GM18861 (cell line): ENCODE data around the gene TMPRSS7.
"Not testable (repeated sequence)": the region's sequence is repeated elsewhere in the genome, so short reads cannot be mapped to it uniquely, and the experiment has no call there.

ENCODE experiments used
- ATAC-seq: cut with Tn5 transposase; IDR thresholded peaks from one replicate; pipeline ENCODE4 v1.9.1; 2021; ENCODE audit not compliant: unreplicated experiment

TMPRSS7 gene

GRCh38 chr3:112011376-112011940, 23.1 kb upstream of the TMPRSS7 start:
- ATAC-seq = no peak

GRCh38 chr3:112012205-112012992, 22.1 kb upstream of the TMPRSS7 start:
- no peak for ATAC-seq

- ATAC-seq = peak; percentile 89
Observed at GRCh38 chr3:112013058-112013783, 21.3 kb upstream of the TMPRSS7 start.

GRCh38 chr3:112013784-112014143, 20.8 kb upstream of the TMPRSS7 start:
- ATAC-seq = peak; percentile 15

DNA sequence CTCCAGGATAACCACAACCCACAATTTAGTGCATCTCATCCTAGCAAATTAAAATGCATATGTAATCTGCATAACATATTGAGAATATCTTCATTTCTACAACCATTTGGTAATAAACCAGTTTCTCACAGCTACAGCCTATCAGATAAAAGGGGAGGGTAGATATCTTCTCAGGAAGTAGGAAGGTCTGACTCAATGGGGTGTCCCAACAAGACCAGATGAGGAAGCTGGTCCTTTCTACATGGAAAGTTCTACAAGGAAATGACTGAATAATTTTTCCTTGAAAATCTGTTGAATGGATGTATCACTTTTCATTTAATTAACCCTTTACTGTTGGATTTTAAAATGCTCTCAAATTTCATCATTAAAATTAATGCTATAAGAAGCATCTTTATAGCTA, 17.4 kb upstream of the TMPRSS7 start:
- ATAC-seq = no peak

DNA sequence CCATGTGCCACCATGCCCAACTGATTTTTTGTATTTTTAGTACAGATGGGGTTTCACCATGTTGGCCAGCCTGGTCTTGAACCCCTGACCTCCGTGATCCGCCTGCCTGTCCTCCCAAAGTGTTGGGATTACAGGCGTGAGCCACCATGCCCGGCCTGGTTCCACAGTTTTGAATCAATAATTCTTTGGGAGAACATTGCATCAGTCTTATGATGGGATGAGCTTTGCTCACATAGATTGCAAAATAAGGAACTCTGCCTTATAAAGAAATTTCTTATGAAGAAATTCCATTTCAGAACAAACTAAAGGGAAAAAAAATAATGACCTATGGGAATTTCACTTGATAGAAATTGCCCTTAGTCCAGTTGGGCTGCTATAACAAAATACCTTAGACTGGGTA, 15.8 kb upstream of the TMPRSS7 start:
- ATAC-seq = no peak

- no peak for ATAC-seq
Observed at GRCh38 chr3:112019716-112020115, 14.8 kb upstream of the TMPRSS7 start.

DNA sequence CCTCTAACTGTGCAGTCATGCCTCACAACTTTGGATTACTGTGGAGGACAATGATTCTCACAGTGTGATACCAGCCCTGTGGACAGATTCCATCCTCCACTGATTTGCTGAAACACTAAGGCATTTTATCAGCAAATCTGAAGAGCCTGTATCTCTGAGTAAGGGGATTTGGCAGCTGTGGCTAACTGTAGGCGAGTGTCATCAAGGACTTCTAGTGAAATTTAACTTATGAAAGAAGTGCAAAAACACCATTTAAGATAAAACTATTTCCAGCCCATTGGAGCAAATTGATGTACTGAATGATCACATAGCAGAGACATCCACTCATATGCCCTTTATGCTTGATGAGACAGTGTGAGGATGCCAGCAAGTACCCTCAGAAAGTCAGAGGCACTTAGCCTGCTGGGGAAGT, 13.9 kb upstream of the TMPRSS7 start:
- ATAC-seq = no peak

GRCh38 chr3:112027142-112027541, 7.4 kb upstream of the TMPRSS7 start:
- ATAC-seq = no peak

- no peak for ATAC-seq
Observed at GRCh38 chr3:112027826-112028225, 6.7 kb upstream of the TMPRSS7 start.

DNA sequence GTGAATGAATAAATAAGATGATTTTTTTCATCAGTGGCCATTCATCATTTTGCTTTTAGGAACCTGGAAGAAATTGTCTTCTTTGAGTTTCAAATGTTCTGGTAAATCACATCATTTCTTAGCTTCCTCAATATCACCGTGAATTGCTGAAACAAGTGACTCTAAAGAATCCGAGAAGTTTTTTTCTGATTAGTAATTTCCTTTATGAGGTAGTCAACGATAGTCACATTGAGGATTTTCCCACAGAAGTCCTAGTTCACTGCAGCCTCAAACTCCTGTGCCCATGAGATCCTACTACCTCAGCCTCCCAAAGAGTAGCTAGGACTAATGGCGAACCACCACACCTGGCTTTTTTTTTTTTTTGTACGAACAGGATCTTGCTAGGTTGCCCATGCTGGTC, 3.6 kb upstream of the TMPRSS7 start:
- ATAC-seq = no peak

DNA sequence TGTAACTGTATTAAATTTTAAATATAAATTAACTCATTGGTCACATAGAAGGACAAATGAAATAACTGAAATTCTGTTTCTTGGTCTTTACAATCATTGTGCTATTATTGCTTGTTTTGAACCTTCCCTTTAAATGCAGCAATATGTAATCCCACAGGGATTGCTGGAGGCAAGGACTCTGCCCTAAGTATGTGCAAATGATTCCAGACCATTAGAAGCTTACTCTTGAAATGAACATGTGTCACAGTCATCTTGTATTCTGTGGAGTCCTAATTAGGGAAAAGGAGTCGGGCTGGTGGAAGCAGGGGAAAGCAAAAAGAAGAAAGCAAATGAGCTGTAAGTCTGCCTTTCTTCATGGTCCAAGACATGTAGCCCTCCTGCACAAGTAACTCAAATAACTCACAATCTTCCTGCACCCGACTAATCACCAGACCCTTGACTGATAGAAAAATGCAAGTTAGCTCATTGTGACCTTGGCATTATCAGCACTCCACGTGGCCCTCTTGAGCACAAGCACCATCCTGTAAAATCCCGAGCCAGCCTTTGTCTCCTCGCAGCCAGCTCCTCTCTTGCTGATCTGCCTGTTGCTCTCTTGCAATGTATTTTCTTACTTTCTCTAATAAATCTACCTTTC, 2.3 kb upstream of the TMPRSS7 start:
- no peak for ATAC-seq

- no peak for ATAC-seq
Observed at GRCh38 chr3:112035241-112035640, 705 bp downstream of the TMPRSS7 start.

DNA sequence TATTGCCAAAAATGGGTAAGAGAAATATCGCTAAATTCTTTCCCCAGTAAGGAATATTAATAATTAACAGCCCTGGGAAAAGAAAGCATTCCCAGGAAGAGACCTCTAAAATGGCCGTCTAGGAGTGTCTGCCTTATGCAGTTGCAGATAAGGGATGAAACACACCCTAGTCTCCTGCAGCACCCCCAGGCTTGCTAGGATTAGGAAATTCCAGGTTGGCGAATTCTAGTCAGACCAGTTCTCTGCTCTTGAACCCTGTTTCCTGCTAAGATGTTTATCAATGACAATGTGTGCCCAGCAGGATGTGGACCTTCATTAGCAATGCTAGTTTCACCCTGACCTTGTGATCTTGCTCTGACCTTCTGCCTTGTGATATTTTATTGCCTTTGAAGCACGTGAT, 2.7 kb downstream of the TMPRSS7 start:
- ATAC-seq = not testable (repeated sequence)

GRCh38 chr3:112038863-112039262, 4.3 kb downstream of the TMPRSS7 start:
- no peak for ATAC-seq

DNA sequence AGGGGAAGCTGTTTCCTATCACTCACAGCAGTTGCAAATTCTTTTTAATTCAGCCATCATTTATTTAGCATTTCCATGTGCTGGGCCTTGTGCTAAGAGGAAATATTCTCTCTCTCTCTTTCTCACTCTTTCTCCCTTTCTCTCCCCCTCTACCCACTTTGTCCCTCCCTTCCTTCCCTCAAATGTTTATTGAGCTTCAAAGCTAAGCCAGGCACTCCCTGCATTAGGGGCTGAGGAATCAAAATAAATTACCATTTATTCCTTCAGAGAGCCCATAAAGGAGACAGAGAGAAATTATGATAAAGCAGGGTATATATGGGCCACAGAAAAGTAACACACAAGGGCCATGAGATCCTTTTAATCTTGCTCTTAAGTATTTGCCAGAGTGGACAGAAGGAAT, 6.8 kb downstream of the TMPRSS7 start:
- ATAC-seq = no peak

DNA sequence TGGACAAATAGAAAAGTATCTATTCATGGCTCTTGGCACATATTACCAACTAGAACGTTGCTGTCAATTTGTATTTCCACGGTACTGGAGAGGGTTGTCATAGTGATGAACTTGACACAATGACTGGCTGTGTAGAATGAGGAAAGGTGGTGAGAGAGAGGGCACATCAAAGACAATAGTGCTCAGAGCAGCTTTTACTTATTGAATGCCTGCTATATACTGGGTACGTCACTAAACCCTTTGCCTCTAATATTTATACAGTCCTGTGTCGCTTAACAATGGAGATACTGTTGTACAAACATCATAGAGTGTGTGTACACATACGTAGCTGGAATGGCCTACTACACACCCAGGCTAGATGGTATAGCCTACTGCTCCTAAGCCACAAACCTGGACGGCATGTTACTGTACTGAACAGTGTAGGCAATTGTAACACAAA, 8.3 kb downstream of the TMPRSS7 start:
- ATAC-seq = no peak

DNA sequence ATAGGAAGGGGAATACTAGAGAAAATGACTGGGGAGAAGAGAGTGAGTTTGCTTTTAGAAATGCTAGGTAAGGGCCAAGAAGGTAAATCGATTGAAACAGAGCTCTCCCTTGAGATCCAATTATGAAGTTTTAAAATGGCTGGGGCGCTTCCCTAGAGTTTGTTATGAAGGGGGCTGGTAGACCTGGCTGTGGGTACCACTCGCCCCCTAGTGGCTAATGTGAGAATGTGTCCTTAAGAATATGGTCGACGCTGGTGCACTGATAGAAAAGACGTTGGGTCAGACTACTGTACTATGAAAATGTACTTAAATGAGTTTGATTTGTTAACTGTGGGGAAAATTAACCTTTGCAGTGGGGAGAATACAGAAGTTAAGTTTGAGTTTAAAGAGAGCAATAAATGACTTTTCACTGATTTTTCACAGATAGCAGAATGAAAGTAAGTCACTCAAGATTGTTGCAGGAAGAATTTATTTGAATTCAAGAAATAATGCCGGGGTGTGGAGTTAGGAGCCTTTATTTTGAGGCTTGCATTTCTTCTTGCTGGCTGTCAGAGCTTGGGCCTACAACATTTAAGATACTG, 9.2 kb downstream of the TMPRSS7 start:
- peak; percentile 90 for ATAC-seq

DNA sequence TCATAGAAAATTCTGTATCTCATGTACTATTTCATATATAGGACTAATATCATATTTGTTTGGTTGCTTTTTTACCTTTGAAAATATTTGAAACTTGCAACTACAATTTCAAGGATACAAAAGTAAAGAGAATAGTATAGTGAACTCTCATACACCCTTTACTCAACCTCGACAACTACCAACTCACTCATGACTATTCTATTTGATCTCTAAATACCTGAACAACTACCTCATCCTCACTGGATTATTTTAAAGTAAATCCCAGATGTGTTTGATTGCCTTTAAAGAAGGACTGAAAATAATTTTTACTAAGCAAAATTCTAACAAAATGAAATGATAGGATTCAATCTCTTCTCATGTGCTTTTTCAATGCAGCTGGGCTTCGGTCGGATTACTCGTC, 12.1 kb downstream of the TMPRSS7 start:
- no peak for ATAC-seq

- no peak for ATAC-seq
Observed at GRCh38 chr3:112047264-112047663, 12.7 kb downstream of the TMPRSS7 start.

DNA sequence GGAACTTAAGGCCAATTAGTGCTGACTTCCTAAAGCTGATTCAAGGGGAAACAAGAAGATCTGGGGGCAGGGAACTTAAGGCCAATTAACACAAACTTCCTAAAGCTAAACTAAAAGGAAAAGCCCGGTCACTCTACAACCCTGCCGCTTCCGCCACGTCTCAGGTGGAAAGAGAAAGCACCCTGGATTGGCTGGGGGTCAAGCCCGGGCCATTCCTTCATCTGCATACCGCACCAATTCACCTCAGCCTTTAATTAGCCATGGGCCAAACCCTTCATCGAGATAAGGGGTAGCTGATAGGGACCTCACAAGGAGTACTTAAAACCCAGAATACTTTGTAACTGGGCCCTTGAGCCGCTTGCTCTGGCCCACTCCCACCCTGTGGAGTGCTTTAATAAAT, 14.4 kb downstream of the TMPRSS7 start:
- no peak for ATAC-seq
